ENCODE results near the gene TMEM179.

DNA sequence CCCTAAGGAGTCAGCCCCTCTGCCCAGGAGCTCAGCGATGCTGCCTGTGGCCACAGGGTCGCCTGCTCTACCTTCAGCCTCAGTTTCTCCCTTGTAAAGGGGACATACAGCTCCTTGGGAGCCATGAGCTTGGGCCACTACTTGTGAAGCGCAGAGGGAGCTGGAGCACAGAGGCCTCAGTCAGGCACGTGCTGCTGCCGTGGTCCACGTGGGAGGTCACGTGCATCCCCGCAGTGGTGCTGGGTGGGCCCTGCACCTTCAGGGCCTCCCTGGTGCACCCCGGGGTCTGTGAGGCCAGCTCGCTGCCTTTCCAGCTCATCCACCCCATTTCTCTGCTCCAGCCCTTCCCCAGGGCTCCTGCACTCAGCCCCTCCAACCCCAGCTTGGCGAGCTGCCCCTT lies 36.0 kb downstream of the TMEM179 start:
- TF ChIP-seq, protein P1, sequence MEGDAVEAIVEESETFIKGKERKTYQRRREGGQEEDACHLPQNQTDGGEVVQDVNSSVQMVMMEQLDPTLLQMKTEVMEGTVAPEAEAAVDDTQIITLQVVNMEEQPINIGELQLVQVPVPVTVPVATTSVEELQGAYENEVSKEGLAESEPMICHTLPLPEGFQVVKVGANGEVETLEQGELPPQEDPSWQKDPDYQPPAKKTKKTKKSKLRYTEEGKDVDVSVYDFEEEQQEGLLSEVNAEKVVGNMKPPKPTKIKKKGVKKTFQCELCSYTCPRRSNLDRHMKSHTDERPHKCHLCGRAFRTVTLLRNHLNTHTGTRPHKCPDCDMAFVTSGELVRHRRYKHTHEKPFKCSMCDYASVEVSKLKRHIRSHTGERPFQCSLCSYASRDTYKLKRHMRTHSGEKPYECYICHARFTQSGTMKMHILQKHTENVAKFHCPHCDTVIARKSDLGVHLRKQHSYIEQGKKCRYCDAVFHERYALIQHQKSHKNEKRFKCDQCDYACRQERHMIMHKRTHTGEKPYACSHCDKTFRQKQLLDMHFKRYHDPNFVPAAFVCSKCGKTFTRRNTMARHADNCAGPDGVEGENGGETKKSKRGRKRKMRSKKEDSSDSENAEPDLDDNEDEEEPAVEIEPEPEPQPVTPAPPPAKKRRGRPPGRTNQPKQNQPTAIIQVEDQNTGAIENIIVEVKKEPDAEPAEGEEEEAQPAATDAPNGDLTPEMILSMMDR (IDR thresholded peaks at IDR 0.05), result no peak
- no peak for TF ChIP-seq POLR2A (IDR thresholded peaks at IDR 0.05)
